Measurements from ENCODE around the gene FOXA3. TPM values are rescaled to one million over a fixed set of nuclear protein-coding genes. Genes with fewer than 3 reads are reported as not detected.

The FOXA3 gene
- total RNA-seq, 3 donors from 2014 or later, result 14.1 to 33.7 (median 32.9) TPM

- no peak for TF ChIP-seq CTCF (IDR thresholded peaks at IDR 0.05)
- H3K4me1 ChIP-seq (ENCODE audit: low read depth), result peaks cover 17% of the 10 kb centered on the region
- no peaks in the 10 kb centered on the region for H3K36me3 ChIP-seq (ENCODE audit: low read depth)
- no peak for ATAC-seq
- intact Hi-C loops (cut with DNase I, micrococcal nuclease), result no loop called here
- no peaks in the 10 kb centered on the region for H3K9me3 ChIP-seq
- DNase-seq, result no peak
- no peak overlapping the region for H3K4me3 ChIP-seq
Measured at GRCh38 chr19:45872095-45872919, 8.2 kb downstream of the FOXA3 start.

- TF ChIP-seq CTCF (IDR thresholded peaks at IDR 0.05), result no peak
- intact Hi-C loops (cut with DNase I, micrococcal nuclease), result no loop called here
Measured at GRCh38 chr19:45873219-45873772, 9.2 kb downstream of the FOXA3 start.

GRCh38 chr19:45874620-45874966 lies 10.5 kb downstream of the FOXA3 start:
- no peak for TF ChIP-seq CTCF (IDR thresholded peaks at IDR 0.05)
- Histone ChIP-seq H3K9me3 (no peaks in the 10 kb centered on the region), H3K4me3 (no peak overlapping the region), H3K4me1 (ENCODE audit: low read depth) (peaks cover 32% of the 10 kb centered on the region), H3K36me3 (ENCODE audit: low read depth) (no peaks in the 10 kb centered on the region)
- intact Hi-C loops (cut with DNase I, micrococcal nuclease), result no loop called here
- ATAC-seq, result no peak
- no peak for DNase-seq

More at GRCh38 chr19:45873219-45873772, 9.2 kb downstream of the FOXA3 start:
- no peaks in the 10 kb centered on the region for H3K36me3 ChIP-seq (ENCODE audit: low read depth)
- peaks cover 27% of the 10 kb centered on the region for H3K4me1 ChIP-seq (ENCODE audit: low read depth)
- H3K4me3 ChIP-seq, result no peak overlapping the region
- ATAC-seq, result no peak
- no peaks in the 10 kb centered on the region for H3K9me3 ChIP-seq
- no peak for DNase-seq

- Histone ChIP-seq H3K4me3 (no peak overlapping the region), H3K4me1 (ENCODE audit: low read depth) (peaks cover 41% of the 10 kb centered on the region)
- intact Hi-C loops (cut with DNase I, micrococcal nuclease), result no loop called here
Measured at GRCh38 chr19:45876161-45876410, 12.0 kb downstream of the FOXA3 start.

GRCh38 chr19:45876411-45877197 lies 12.5 kb downstream of the FOXA3 start:
- ATAC-seq (peak; percentile 43), DNase-seq (peak in 2 of 3 donors; percentile 58 to 74)
- Histone ChIP-seq H3K9me3 (no peaks in the 10 kb centered on the region), H3K36me3 (ENCODE audit: low read depth) (no peaks in the 10 kb centered on the region), H3K4me3 (no peak overlapping the region), H3K4me1 (ENCODE audit: low read depth) (peaks cover 46% of the 10 kb centered on the region)
- no peak for TF ChIP-seq CTCF (IDR thresholded peaks at IDR 0.05)
- intact Hi-C loops (cut with DNase I, micrococcal nuclease), result no loop called here

More at GRCh38 chr19:45876161-45876410, 12.0 kb downstream of the FOXA3 start:
- ATAC-seq (no peak), DNase-seq (no peak)
- Histone ChIP-seq H3K9me3 (no peaks in the 10 kb centered on the region), H3K36me3 (ENCODE audit: low read depth) (no peaks in the 10 kb centered on the region)
- no peak for TF ChIP-seq CTCF (IDR thresholded peaks at IDR 0.05)

Measured in mucosa of descending colon (tissue), 3 donors.